Measurements from ENCODE around the gene SLC9A9.
A peak's percentile ranks its signal among the peaks of the same experiment; 100 is the strongest.

SLC9A9 gene

GRCh38 chr3:143847787-143848631, at the start of gene SLC9A9:
Gene SLC9A9 (minus strand): TSS chr3:143848468. CDS start chr3:143848322, 146 bp downstream.
- peak within 1 kb of the TSS; percentile 61 for H3K4me3 ChIP-seq (ENCODE audit: low read depth, low read length)
- peak; percentile 56 for DNase-seq (ENCODE audit: low read depth)
- TF ChIP-seq POLR2A (IDR thresholded peaks at IDR 0.05; ENCODE audit: extremely low read depth, insufficient read length), result no peak
- no peak for TF ChIP-seq CTCF (IDR thresholded peaks at IDR 0.05; ENCODE audit: low read depth, low read length)
- TF ChIP-seq, protein P1, sequence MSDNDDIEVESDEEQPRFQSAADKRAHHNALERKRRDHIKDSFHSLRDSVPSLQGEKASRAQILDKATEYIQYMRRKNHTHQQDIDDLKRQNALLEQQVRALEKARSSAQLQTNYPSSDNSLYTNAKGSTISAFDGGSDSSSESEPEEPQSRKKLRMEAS (IDR thresholded peaks at IDR 0.05; ENCODE audit: low read depth, low read length), result no peak
- TF ChIP-seq MYC (IDR thresholded peaks at IDR 0.05; ENCODE audit: low read depth, low read length), result no peak

DNA sequence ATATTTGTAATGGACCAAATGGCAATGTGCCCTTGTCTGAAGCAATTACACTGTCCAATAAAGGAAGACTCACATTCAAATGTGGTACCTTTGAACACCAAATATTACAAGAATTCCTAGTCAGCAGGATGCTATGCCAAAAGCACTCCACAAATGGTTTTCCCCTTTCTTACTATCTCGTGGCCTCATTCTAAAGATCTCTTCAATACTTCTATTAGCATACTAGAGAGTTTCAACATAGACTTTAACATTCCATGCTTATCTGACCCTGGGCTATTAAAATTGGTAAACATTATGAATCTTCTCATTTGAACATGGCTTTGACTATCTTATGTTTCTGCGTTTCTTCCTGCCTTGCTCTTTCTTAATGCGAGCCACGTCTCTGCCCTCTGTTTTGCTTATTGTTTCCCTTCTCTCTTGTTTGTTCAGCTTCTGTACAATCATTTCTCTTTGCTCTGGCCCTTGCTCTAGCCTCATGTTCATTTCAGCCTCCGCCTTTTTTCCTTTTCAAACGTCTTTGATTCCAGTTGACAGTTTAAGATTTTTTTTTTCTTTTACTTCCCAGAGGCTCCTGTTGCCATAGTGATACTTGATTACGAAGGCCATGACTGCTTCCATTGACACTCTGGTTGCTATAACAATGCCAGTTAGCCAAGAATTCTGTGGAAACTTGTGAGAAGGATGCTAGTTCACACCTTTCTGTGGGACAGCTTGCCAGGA, 49.5 kb upstream of the SLC9A9 start:
- H3K4me3 ChIP-seq (ENCODE audit: low read depth, low read length), result no peak overlapping the region
- DNase-seq (ENCODE audit: low read depth), result no peak
- TF ChIP-seq, protein P1 (IDR thresholded peaks at IDR 0.05; ENCODE audit: low read depth, low read length), result no peak
- TF ChIP-seq CTCF (IDR thresholded peaks at IDR 0.05; ENCODE audit: low read depth, low read length), result no peak
- TF ChIP-seq MYC (IDR thresholded peaks at IDR 0.05; ENCODE audit: low read depth, low read length), result no peak
- TF ChIP-seq POLR2A (IDR thresholded peaks at IDR 0.05; ENCODE audit: extremely low read depth, insufficient read length), result no peak

DNA sequence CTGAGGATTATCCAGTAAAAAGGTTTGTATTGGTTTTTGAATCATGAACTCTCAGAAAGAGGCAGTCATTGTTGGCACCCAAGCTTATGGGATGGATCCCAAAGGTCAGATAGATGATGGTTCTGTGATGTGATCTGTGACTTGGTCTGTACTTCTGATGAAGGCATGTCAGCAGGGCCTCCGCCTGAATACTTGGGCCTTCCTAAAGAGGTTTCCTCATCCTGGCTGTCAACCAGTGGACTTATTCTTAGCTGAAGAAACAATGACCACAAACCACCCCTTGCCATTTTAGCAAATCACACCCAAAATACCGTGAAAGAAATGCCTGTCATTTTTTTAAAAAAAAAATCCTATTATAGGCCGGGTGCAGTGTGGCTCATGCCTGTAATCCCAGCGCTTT, 48.2 kb upstream of the SLC9A9 start:
- no peak overlapping the region for H3K4me3 ChIP-seq (ENCODE audit: low read depth, low read length)
- no peak for DNase-seq (ENCODE audit: low read depth)
- TF ChIP-seq MYC (IDR thresholded peaks at IDR 0.05; ENCODE audit: low read depth, low read length) (no peak), POLR2A (IDR thresholded peaks at IDR 0.05; ENCODE audit: extremely low read depth, insufficient read length) (no peak), CTCF (IDR thresholded peaks at IDR 0.05; ENCODE audit: low read depth, low read length) (no peak)
- TF ChIP-seq, protein P1 (IDR thresholded peaks at IDR 0.05; ENCODE audit: low read depth, low read length), result no peak

- no peak for DNase-seq (ENCODE audit: low read depth)
- TF ChIP-seq, protein P1 (IDR thresholded peaks at IDR 0.05; ENCODE audit: low read depth, low read length), result no peak
- TF ChIP-seq CTCF (IDR thresholded peaks at IDR 0.05; ENCODE audit: low read depth, low read length) (no peak), MYC (IDR thresholded peaks at IDR 0.05; ENCODE audit: low read depth, low read length) (no peak), POLR2A (IDR thresholded peaks at IDR 0.05; ENCODE audit: extremely low read depth, insufficient read length) (no peak)
- H3K4me3 ChIP-seq (ENCODE audit: low read depth, low read length), result no peak overlapping the region
Observed at GRCh38 chr3:143895805-143896204, 47.5 kb upstream of the SLC9A9 start.

DNA sequence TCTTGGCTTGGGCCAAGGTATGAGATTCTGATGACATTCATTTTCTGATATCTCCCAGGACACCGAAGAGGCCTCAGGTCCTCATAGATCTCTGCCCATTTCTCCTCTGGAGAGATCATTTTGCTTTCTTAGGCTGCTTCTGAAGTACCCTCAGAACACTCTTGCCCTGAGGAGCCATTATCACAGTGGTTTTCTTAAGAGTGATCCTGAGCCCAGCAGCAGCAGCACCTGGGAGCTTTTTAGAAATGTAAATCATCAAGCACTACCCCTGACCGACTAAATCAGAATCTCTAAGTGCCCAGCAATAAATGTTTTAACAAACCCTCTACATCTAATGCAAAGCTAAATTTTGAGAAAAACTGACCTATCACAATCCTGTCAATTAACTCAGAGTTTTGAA, 40.6 kb upstream of the SLC9A9 start:
- TF ChIP-seq, protein P1 (IDR thresholded peaks at IDR 0.05; ENCODE audit: low read depth, low read length), result no peak
- TF ChIP-seq POLR2A (IDR thresholded peaks at IDR 0.05; ENCODE audit: extremely low read depth, insufficient read length) (no peak), MYC (IDR thresholded peaks at IDR 0.05; ENCODE audit: low read depth, low read length) (no peak), CTCF (IDR thresholded peaks at IDR 0.05; ENCODE audit: low read depth, low read length) (no peak)
- no peak overlapping the region for H3K4me3 ChIP-seq (ENCODE audit: low read depth, low read length)

More for the DNA sequence above, 40.6 kb upstream of the SLC9A9 start:
- DNase-seq (ENCODE audit: low read depth), result no peak

Data from NB4 (cell line).